Measurements from ENCODE around the gene ATP6V1C2.
"Not testable (repeated sequence)": the region's sequence is repeated elsewhere in the genome, so short reads cannot be mapped to it uniquely, and the experiment has no call there.

ATP6V1C2 gene

GRCh38 chr2:10814142-10814541 is 92.7 kb downstream of the ATP6V1C2 start:
- H3K9me3 Mint-ChIP-seq: no peaks in the 10 kb centered on the region
- no peak overlapping the region for H3K4me3 Mint-ChIP-seq
- peaks cover 26% of the 10 kb centered on the region for H3K4me1 Mint-ChIP-seq (ENCODE audit: low read depth)
- no peak overlapping the region for H3K27ac Mint-ChIP-seq
- peaks cover 4% of the 10 kb centered on the region for H3K36me3 Mint-ChIP-seq (ENCODE audit: low read depth)
- H3K27me3 Mint-ChIP-seq (ENCODE audit: low read depth): peaks cover 28% of the 10 kb centered on the region

GRCh38 chr2:10814571-10815331 is 93.3 kb downstream of the ATP6V1C2 start:
- Mint-ChIP-seq H3K27me3 (ENCODE audit: low read depth) (peaks cover 31% of the 10 kb centered on the region), H3K36me3 (ENCODE audit: low read depth) (peaks cover 4% of the 10 kb centered on the region), H3K4me3 (no peak overlapping the region), H3K9me3 (no peaks in the 10 kb centered on the region), H3K27ac (no peak overlapping the region), H3K4me1 (ENCODE audit: low read depth) (peaks cover 22% of the 10 kb centered on the region)

- Mint-ChIP-seq H3K9me3 (no peaks in the 10 kb centered on the region), H3K27me3 (ENCODE audit: low read depth) (peaks cover 41% of the 10 kb centered on the region), H3K4me3 (no peak overlapping the region), H3K36me3 (ENCODE audit: low read depth) (no peaks in the 10 kb centered on the region), H3K4me1 (ENCODE audit: low read depth) (peaks cover 2% of the 10 kb centered on the region), H3K27ac (no peak overlapping the region)
Observed at GRCh38 chr2:10817413-10817812, 96.0 kb downstream of the ATP6V1C2 start.

- H3K9me3 Mint-ChIP-seq; H3K4me3 Mint-ChIP-seq; H3K4me1 Mint-ChIP-seq (ENCODE audit: low read depth); H3K27ac Mint-ChIP-seq; H3K36me3 Mint-ChIP-seq (ENCODE audit: low read depth): not testable (repeated sequence)
- peaks cover 42% of the 10 kb centered on the region for H3K27me3 Mint-ChIP-seq (ENCODE audit: low read depth)
Observed at GRCh38 chr2:10818305-10818704, 96.9 kb downstream of the ATP6V1C2 start.

- Mint-ChIP-seq H3K27me3 (ENCODE audit: low read depth) (peaks cover 49% of the 10 kb centered on the region), H3K27ac (no peak overlapping the region), H3K9me3 (no peaks in the 10 kb centered on the region), H3K4me3 (no peak overlapping the region), H3K4me1 (ENCODE audit: low read depth) (no peaks in the 10 kb centered on the region), H3K36me3 (ENCODE audit: low read depth) (no peaks in the 10 kb centered on the region)
Observed at GRCh38 chr2:10818984-10819383, 97.6 kb downstream of the ATP6V1C2 start.

- Mint-ChIP-seq H3K9me3 (no peaks in the 10 kb centered on the region), H3K36me3 (ENCODE audit: low read depth) (no peaks in the 10 kb centered on the region), H3K27ac (no peak overlapping the region), H3K4me1 (ENCODE audit: low read depth) (no peaks in the 10 kb centered on the region), H3K27me3 (ENCODE audit: low read depth) (peaks cover 50% of the 10 kb centered on the region), H3K4me3 (no peak overlapping the region)
Observed at GRCh38 chr2:10819714-10820314, 98.4 kb downstream of the ATP6V1C2 start.

- no peak overlapping the region for H3K27ac Mint-ChIP-seq
- no peaks in the 10 kb centered on the region for H3K9me3 Mint-ChIP-seq
- H3K27me3 Mint-ChIP-seq (ENCODE audit: low read depth): peaks cover 54% of the 10 kb centered on the region
- no peak overlapping the region for H3K4me3 Mint-ChIP-seq
- H3K36me3 Mint-ChIP-seq (ENCODE audit: low read depth): no peaks in the 10 kb centered on the region
- no peaks in the 10 kb centered on the region for H3K4me1 Mint-ChIP-seq (ENCODE audit: low read depth)
Observed at GRCh38 chr2:10820562-10820961, 99.1 kb downstream of the ATP6V1C2 start.

- Mint-ChIP-seq H3K27me3 (ENCODE audit: low read depth) (peaks cover 56% of the 10 kb centered on the region), H3K36me3 (ENCODE audit: low read depth) (no peaks in the 10 kb centered on the region), H3K4me1 (ENCODE audit: low read depth) (no peaks in the 10 kb centered on the region), H3K4me3 (no peak overlapping the region), H3K9me3 (no peaks in the 10 kb centered on the region), H3K27ac (no peak overlapping the region)
Observed at GRCh38 chr2:10820978-10821695, 99.7 kb downstream of the ATP6V1C2 start.

GRCh38 chr2:10824191-10824590 is 102.8 kb downstream of the ATP6V1C2 start:
- Mint-ChIP-seq H3K27me3 (ENCODE audit: low read depth) (peaks cover 45% of the 10 kb centered on the region), H3K9me3 (no peaks in the 10 kb centered on the region)

GRCh38 chr2:10826026-10826425 is 104.6 kb downstream of the ATP6V1C2 start:
- H3K36me3 Mint-ChIP-seq (ENCODE audit: low read depth): no peaks in the 10 kb centered on the region
- no peaks in the 10 kb centered on the region for H3K9me3 Mint-ChIP-seq
- H3K4me3 Mint-ChIP-seq: no peak overlapping the region
- peaks cover 3% of the 10 kb centered on the region for H3K4me1 Mint-ChIP-seq (ENCODE audit: low read depth)
- H3K27ac Mint-ChIP-seq: no peak overlapping the region
- peaks cover 37% of the 10 kb centered on the region for H3K27me3 Mint-ChIP-seq (ENCODE audit: low read depth)

More at GRCh38 chr2:10824191-10824590, 102.8 kb downstream of the ATP6V1C2 start:
- Mint-ChIP-seq H3K27ac (no peak overlapping the region), H3K4me3 (no peak overlapping the region), H3K4me1 (ENCODE audit: low read depth) (peaks cover 3% of the 10 kb centered on the region), H3K36me3 (ENCODE audit: low read depth) (no peaks in the 10 kb centered on the region)

- Mint-ChIP-seq H3K27ac (no peak overlapping the region), H3K4me3 (no peak overlapping the region), H3K27me3 (ENCODE audit: low read depth) (peaks cover 43% of the 10 kb centered on the region), H3K4me1 (ENCODE audit: low read depth) (peaks cover 3% of the 10 kb centered on the region), H3K9me3 (no peaks in the 10 kb centered on the region), H3K36me3 (ENCODE audit: low read depth) (no peaks in the 10 kb centered on the region)
Observed at GRCh38 chr2:10826625-10827024, 105.2 kb downstream of the ATP6V1C2 start.

GRCh38 chr2:10828346-10828745 is 106.9 kb downstream of the ATP6V1C2 start:
- Mint-ChIP-seq H3K36me3 (ENCODE audit: low read depth) (no peaks in the 10 kb centered on the region), H3K9me3 (no peaks in the 10 kb centered on the region), H3K27me3 (ENCODE audit: low read depth) (peaks cover 48% of the 10 kb centered on the region), H3K4me1 (ENCODE audit: low read depth) (peaks cover 9% of the 10 kb centered on the region), H3K4me3 (no peak overlapping the region), H3K27ac (no peak overlapping the region)

- Mint-ChIP-seq H3K4me1 (ENCODE audit: low read depth) (peaks cover 9% of the 10 kb centered on the region), H3K9me3 (no peaks in the 10 kb centered on the region), H3K27ac (no peak overlapping the region), H3K27me3 (ENCODE audit: low read depth) (peaks cover 40% of the 10 kb centered on the region), H3K4me3 (no peak overlapping the region), H3K36me3 (ENCODE audit: low read depth) (no peaks in the 10 kb centered on the region)
Observed at GRCh38 chr2:10829299-10829698, 107.9 kb downstream of the ATP6V1C2 start.

- H3K27ac Mint-ChIP-seq: no peak overlapping the region
- peaks cover 35% of the 10 kb centered on the region for H3K27me3 Mint-ChIP-seq (ENCODE audit: low read depth)
- no peaks in the 10 kb centered on the region for H3K36me3 Mint-ChIP-seq (ENCODE audit: low read depth)
Observed at GRCh38 chr2:10830203-10830602, 108.8 kb downstream of the ATP6V1C2 start.

More at GRCh38 chr2:10830203-10830602, 108.8 kb downstream of the ATP6V1C2 start:
- Mint-ChIP-seq H3K9me3 (no peaks in the 10 kb centered on the region), H3K4me3 (no peak overlapping the region), H3K4me1 (ENCODE audit: low read depth) (peaks cover 9% of the 10 kb centered on the region)

Data from T-helper 1 cell treated with Interleukin-12 subunit alpha and Interleukin-12 subunit beta and Interleukin-4 antibody, amounts not matched to agents 30 μg/mL and 1 μg/mL, for 36 hours (primary cell).